Tibial artery (tissue), 4 donors: Measurements from ENCODE around the gene PAQR5.

ENCODE experiments used
- DNase-seq, 2 donors: peaks; one replicate each; pipeline ENCODE4 v3.0.0-alpha.2; 2019
- H3K27ac ChIP-seq, 2 donors: fragments of 200-600 bp; sonication (generic) in 1 of 2; 1 replicate in 1 of 2; 2 replicates in 1 of 2; pipeline ENCODE4 v1.5.1; 2018 to 2019; ENCODE audit warnings: mild to moderate bottlenecking in 1 of 2
- H3K27me3 ChIP-seq, 2 donors: fragments of 200-600 bp; sonication (generic) in 1 of 2; one replicate each; pipeline versions ENCODE4 v1.5.1 to v1.6.0; 2016 to 2019
- H3K36me3 ChIP-seq, 3 donors: fragments of 200-600 bp; sonication (generic) in 2 of 3; one replicate each; pipeline ENCODE4 v1.5.1; 2016 to 2019; ENCODE audit warnings: mild to moderate bottlenecking in 2 of 3
- H3K4me1 ChIP-seq, 4 donors: fragments of 200-600 bp; sonication (generic) in 2 of 4; 1 replicate in 3 of 4; 2 replicates in 1 of 4; pipeline ENCODE4 v1.5.1; 2016 to 2019
- H3K4me3 ChIP-seq, 2 donors: fragments of 200-600 bp; sonication (generic) in 1 of 2; 1 replicate in 1 of 2; 2 replicates in 1 of 2; pipeline ENCODE4 v1.5.1; 2018 to 2019; ENCODE audit warnings: mild to moderate bottlenecking in 2 of 2
- H3K9me3 ChIP-seq, 3 donors: fragments of 200-600 bp; sonication (generic) in 1 of 3; one replicate each; pipeline ENCODE4 v1.5.1; 2016 to 2019
- intact Hi-C: fragments of 100-400 bp; cut with DNase I; formaldehyde crosslinking; loops from one replicate; pipeline ENCODE4 v1.15.0; 2023; ENCODE audit warnings: low total_unique reads
- TF ChIP-seq, protein P1 (sequence below), 2 experiments: fragments of 200-600 bp in 1 of 2; fragments of 450-650 bp in 1 of 2; IDR thresholded peaks; one replicate each; pipeline ENCODE4 v1.5.1; 2017 to 2019; ENCODE audit warnings: antibody characterized with exemption in 2 of 2, mild to moderate bottlenecking in 1 of 2, moderate library complexity in 1 of 2

The PAQR5 gene

GRCh38 chr15:69346112-69346511, 47.4 kb downstream of the PAQR5 start:
- intact Hi-C loops: no loop called here

DNA sequence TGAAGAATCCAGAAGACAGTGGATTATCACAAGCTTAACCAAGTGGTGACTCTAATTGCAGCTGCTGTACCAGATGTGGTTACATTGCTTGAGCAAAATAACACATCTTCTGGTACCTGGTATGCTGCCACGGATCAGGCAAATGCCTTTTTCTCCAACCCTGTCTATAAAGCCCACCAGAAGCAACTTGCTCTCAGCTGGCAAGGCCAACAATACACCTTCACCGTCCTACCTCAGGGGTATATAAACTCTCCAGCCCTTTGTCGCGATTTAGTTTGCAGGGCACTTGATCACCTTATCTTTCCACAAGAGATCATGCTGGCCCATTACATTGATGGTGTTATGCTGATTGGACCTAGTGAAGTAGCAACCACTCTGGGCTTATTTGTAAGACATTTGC, 52.6 kb downstream of the PAQR5 start:
- no peak overlapping the region for H3K27ac ChIP-seq
- H3K27me3 ChIP-seq: no peaks in the 10 kb centered on the region
- no peaks in the 10 kb centered on the region for H3K36me3 ChIP-seq
- DNase-seq: no peak
- H3K4me1 ChIP-seq: no peaks in the 10 kb centered on the region
- no peaks in the 10 kb centered on the region for H3K9me3 ChIP-seq
- H3K4me3 ChIP-seq: no peak overlapping the region
- TF ChIP-seq, protein P1, sequence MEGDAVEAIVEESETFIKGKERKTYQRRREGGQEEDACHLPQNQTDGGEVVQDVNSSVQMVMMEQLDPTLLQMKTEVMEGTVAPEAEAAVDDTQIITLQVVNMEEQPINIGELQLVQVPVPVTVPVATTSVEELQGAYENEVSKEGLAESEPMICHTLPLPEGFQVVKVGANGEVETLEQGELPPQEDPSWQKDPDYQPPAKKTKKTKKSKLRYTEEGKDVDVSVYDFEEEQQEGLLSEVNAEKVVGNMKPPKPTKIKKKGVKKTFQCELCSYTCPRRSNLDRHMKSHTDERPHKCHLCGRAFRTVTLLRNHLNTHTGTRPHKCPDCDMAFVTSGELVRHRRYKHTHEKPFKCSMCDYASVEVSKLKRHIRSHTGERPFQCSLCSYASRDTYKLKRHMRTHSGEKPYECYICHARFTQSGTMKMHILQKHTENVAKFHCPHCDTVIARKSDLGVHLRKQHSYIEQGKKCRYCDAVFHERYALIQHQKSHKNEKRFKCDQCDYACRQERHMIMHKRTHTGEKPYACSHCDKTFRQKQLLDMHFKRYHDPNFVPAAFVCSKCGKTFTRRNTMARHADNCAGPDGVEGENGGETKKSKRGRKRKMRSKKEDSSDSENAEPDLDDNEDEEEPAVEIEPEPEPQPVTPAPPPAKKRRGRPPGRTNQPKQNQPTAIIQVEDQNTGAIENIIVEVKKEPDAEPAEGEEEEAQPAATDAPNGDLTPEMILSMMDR (IDR thresholded peaks at IDR 0.05): no peak
- intact Hi-C loops: no loop called here

More at GRCh38 chr15:69346112-69346511, 47.4 kb downstream of the PAQR5 start:
- H3K4me3 ChIP-seq: no peak overlapping the region
- no peaks in the 10 kb centered on the region for H3K9me3 ChIP-seq
- H3K4me1 ChIP-seq: no peaks in the 10 kb centered on the region
- no peak overlapping the region for H3K27ac ChIP-seq
- H3K27me3 ChIP-seq: no peaks in the 10 kb centered on the region
- no peak for DNase-seq
- H3K36me3 ChIP-seq: no peaks in the 10 kb centered on the region
- TF ChIP-seq, protein P1 (IDR thresholded peaks at IDR 0.05): no peak

GRCh38 chr15:69351884-69352283, 53.2 kb downstream of the PAQR5 start:
- intact Hi-C loops: no loop called here
- Histone ChIP-seq H3K4me3 (no peak overlapping the region), H3K36me3 (no peaks in the 10 kb centered on the region), H3K27ac (no peak overlapping the region), H3K4me1 (no peaks in the 10 kb centered on the region), H3K27me3 (no peaks in the 10 kb centered on the region), H3K9me3 (no peaks in the 10 kb centered on the region)
- DNase-seq: no peak
- TF ChIP-seq, protein P1 (IDR thresholded peaks at IDR 0.05): no peak

- intact Hi-C loops: no loop called here
- TF ChIP-seq, protein P1 (IDR thresholded peaks at IDR 0.05): no peak
- no peaks in the 10 kb centered on the region for H3K27me3 ChIP-seq
- no peak for DNase-seq
- no peaks in the 10 kb centered on the region for H3K4me1 ChIP-seq
- no peaks in the 10 kb centered on the region for H3K9me3 ChIP-seq
- no peak overlapping the region for H3K27ac ChIP-seq
- no peak overlapping the region for H3K4me3 ChIP-seq
- no peaks in the 10 kb centered on the region for H3K36me3 ChIP-seq
Measured at GRCh38 chr15:69357773-69358771, 59.4 kb downstream of the PAQR5 start.

DNA sequence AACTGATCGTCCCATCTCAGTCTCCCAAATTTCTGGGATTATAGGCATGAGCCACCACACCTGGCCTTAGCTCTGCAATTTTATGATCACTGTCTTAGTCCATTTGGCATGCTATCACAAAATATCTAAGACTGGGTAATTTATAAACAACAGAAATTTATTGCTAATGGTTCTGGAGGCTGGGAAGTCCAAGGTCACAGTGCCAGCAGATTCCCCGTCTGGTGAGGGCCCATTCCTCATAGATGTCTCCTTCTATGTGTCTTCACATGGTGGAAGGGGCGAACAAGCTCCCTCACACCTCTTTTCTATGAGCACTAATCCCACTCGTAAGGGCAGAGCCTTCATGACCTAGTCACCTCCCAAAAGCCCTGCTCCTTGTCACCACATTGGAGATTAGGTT, 60.1 kb downstream of the PAQR5 start:
- no peak for DNase-seq
- Histone ChIP-seq H3K36me3 (no peaks in the 10 kb centered on the region), H3K9me3 (no peaks in the 10 kb centered on the region), H3K27ac (no peak overlapping the region), H3K4me3 (no peak overlapping the region), H3K4me1 (no peaks in the 10 kb centered on the region), H3K27me3 (no peaks in the 10 kb centered on the region)
- TF ChIP-seq, protein P1 (IDR thresholded peaks at IDR 0.05): no peak
- intact Hi-C loops: no loop called here
